CD4-positive, alpha-beta T cell (primary cell): ENCODE results near the gene PPP1R9A. TPM values are rescaled to one million over a fixed set of nuclear protein-coding genes. Genes with fewer than 3 reads are reported as not detected.

ENCODE experiments used
- ATAC-seq: fragments of 200-7000 bp; cut with Tn5 transposase; one replicate; pipeline ENCODE4 v1.10.0; 2022; ENCODE audit warnings: mild to moderate bottlenecking; ENCODE audit not compliant: poor library complexity
- CTCF ChIA-PET: fragments of 350-600 bp; sonication (Branson Sonifier 250); formaldehyde crosslinking; loops from one replicate; lab custom pipeline; 2021; ENCODE audit warnings: antibody characterized with exemption, inconsistent platforms; lab: Charles Lee
- POLR2A ChIA-PET: fragments of 350-600 bp; sonication (Branson Sonifier 250); formaldehyde crosslinking; loops from one replicate; lab custom pipeline; 2021; ENCODE audit warnings: antibody characterized with exemption, inconsistent platforms; lab: Charles Lee
- DNase-seq, 14 experiments: peaks; one replicate each; pipeline ENCODE4 v3.0.0-alpha.2; 2013 to 2020; ENCODE audit warnings: mixed read lengths in 2 of 14
- H3K27ac ChIP-seq, 2 donors: one replicate each; pipeline versions ENCODE4 v1.5.1 to v1.7.0; 2013; ENCODE audit warnings: low read length in 2 of 2, low read depth in 1 of 2, mild to moderate bottlenecking in 1 of 2
- H3K27me3 ChIP-seq, 2 experiments: 1 replicate in 1 of 2; 2 replicates in 1 of 2; pipeline versions ENCODE4 v1.6.1 to v1.7.0; 2013; ENCODE audit warnings: low read length in 2 of 2, control low read depth in 1 of 2, mild to moderate bottlenecking in 1 of 2, moderate library complexity in 1 of 2; ENCODE audit not compliant: insufficient read depth in 2 of 2, control insufficient read depth in 1 of 2
- H3K36me3 ChIP-seq: one replicate; pipeline ENCODE4 v1.6.1; 2013; ENCODE audit warnings: low read length, control low read depth; ENCODE audit not compliant: insufficient read depth
- H3K4me1 ChIP-seq: one replicate; pipeline ENCODE4 v1.6.1; 2013; ENCODE audit warnings: low read length, control low read depth; ENCODE audit not compliant: insufficient read depth
- H3K4me3 ChIP-seq: one replicate; pipeline ENCODE4 v1.5.1; 2013; ENCODE audit warnings: mild to moderate bottlenecking, low read length, moderate library complexity
- H3K9me3 ChIP-seq, 2 experiments: 1 replicate in 1 of 2; 2 replicates in 1 of 2; pipeline versions ENCODE4 v1.6.1 to v1.7.0; 2013; ENCODE audit warnings: low read length in 2 of 2, mild to moderate bottlenecking in 2 of 2, control low read depth in 1 of 2, moderate library complexity in 1 of 2; ENCODE audit not compliant: control insufficient read depth in 1 of 2, insufficient read depth in 1 of 2
- H3K27ac Mint-ChIP-seq: one replicate; pipeline ENCODE4 v1.8.0; 2020; ENCODE audit warnings: mixed read lengths
- H3K27me3 Mint-ChIP-seq: one replicate; pipeline ENCODE4 v1.8.0; 2021; ENCODE audit warnings: mixed read lengths
- H3K36me3 Mint-ChIP-seq: one replicate; pipeline ENCODE4 v1.8.0; 2021; ENCODE audit warnings: low read depth, mixed read lengths
- H3K4me1 Mint-ChIP-seq: one replicate; pipeline ENCODE4 v1.8.0; 2021; ENCODE audit warnings: low read depth, mixed read lengths
- H3K4me3 Mint-ChIP-seq: one replicate; pipeline ENCODE4 v1.8.0; 2020; ENCODE audit warnings: mild to moderate bottlenecking, mixed read lengths
- H3K9me3 Mint-ChIP-seq: one replicate; pipeline ENCODE4 v1.8.0; 2020; ENCODE audit warnings: mixed read lengths
- CTCF ChIP-seq: fragments of 200-600 bp; IDR thresholded peaks from one replicate; pipeline ENCODE4 v1.8.0; 2022; ENCODE audit warnings: antibody characterized with exemption, mild to moderate bottlenecking
- intact Hi-C, 2 experiments: fragments of 100-400 bp; cut with DNase I in 1 of 2; cut with micrococcal nuclease in 1 of 2; formaldehyde crosslinking; loops; one replicate each; pipeline versions ENCODE4 v1.15.1 to v1.9.0; 2023 to 2025; cut with DNase I, micrococcal nuclease
- total RNA-seq, 174 experiments: library from RNA in 2 of 174; stranded (reverse) in 2 of 174; gene quantifications; one replicate each; pipeline ENCODE4 v1.2.3 and lab custom pipeline; 2021 to 2026

PPP1R9A gene
- total RNA-seq, 2 experiments from 2014 or later = not detected

- POLR2A ChIA-PET = no interaction called here
These were observed 427.7 kb downstream of the PPP1R9A start for GRCh38 chr7:95335093-95335492.

GRCh38 chr7:95338832-95339231, 431.4 kb downstream of the PPP1R9A start:
- Mint-ChIP-seq H3K36me3 (no peaks in the 10 kb centered on the region), H3K9me3 (no peaks in the 10 kb centered on the region), H3K4me3 (no peak overlapping the region), H3K4me1 (no peaks in the 10 kb centered on the region), H3K27me3 (peaks cover 3% of the 10 kb centered on the region), H3K27ac (no peak overlapping the region)
- no peak for TF ChIP-seq CTCF
- Histone ChIP-seq H3K27me3 (no peaks in the 10 kb centered on the region), H3K9me3 (no peaks in the 10 kb centered on the region), H3K36me3 (no peaks in the 10 kb centered on the region), H3K4me3 (no peak overlapping the region), H3K4me1 (no peaks in the 10 kb centered on the region), H3K27ac (no peak overlapping the region)
- DNase-seq = no peak
- POLR2A ChIA-PET = no interaction called here
- intact Hi-C loops = no loop called here
- ATAC-seq = no peak
- CTCF ChIA-PET = no interaction called here

More at GRCh38 chr7:95335093-95335492, 427.7 kb downstream of the PPP1R9A start:
- no peak for TF ChIP-seq CTCF
- Histone ChIP-seq H3K27me3 (no peaks in the 10 kb centered on the region), H3K36me3 (no peaks in the 10 kb centered on the region), H3K4me3 (no peak overlapping the region), H3K27ac (no peak overlapping the region), H3K9me3 (no peaks in the 10 kb centered on the region), H3K4me1 (no peaks in the 10 kb centered on the region)
- CTCF ChIA-PET = no interaction called here
- Mint-ChIP-seq H3K36me3 (no peaks in the 10 kb centered on the region), H3K27me3 (no peaks in the 10 kb centered on the region), H3K27ac (no peak overlapping the region), H3K9me3 (no peaks in the 10 kb centered on the region), H3K4me1 (peaks cover 12% of the 10 kb centered on the region), H3K4me3 (no peak overlapping the region)
- intact Hi-C loops = no loop called here
- ATAC-seq (no peak), DNase-seq (no peak)

- no peaks in the 10 kb centered on the region for H3K9me3 ChIP-seq
- no peak overlapping the region for H3K27ac Mint-ChIP-seq
- intact Hi-C loops = no loop called here
- no peaks in the 10 kb centered on the region for H3K36me3 Mint-ChIP-seq
- ChIA-PET CTCF (no interaction called here), POLR2A (no interaction called here)
- peaks cover 3% of the 10 kb centered on the region for H3K27me3 Mint-ChIP-seq
- H3K4me1 Mint-ChIP-seq = no peaks in the 10 kb centered on the region
- no peak for TF ChIP-seq CTCF
- no peaks in the 10 kb centered on the region for H3K36me3 ChIP-seq
- no peak overlapping the region for H3K4me3 ChIP-seq
- no peaks in the 10 kb centered on the region for H3K4me1 ChIP-seq
- no peak overlapping the region for H3K4me3 Mint-ChIP-seq
- no peak for DNase-seq
- no peaks in the 10 kb centered on the region for H3K9me3 Mint-ChIP-seq
- no peak for ATAC-seq
- H3K27ac ChIP-seq = no peak overlapping the region
- no peaks in the 10 kb centered on the region for H3K27me3 ChIP-seq
These were observed 433.1 kb downstream of the PPP1R9A start for GRCh38 chr7:95340491-95340890.
